WTC11 (cell line): ENCODE measurements around the gene FAM236A.
"Not testable (repeated sequence)": the region's sequence is repeated elsewhere in the genome, so short reads cannot be mapped to it uniquely, and the experiment has no call there.

Source experiments
- ELF4 ChIP-seq: sonication (generic); formaldehyde crosslinking; IDR thresholded peaks from 2 replicates; pipeline ENCODE4 v1.8.1; 2022; ENCODE audit warnings: low read depth, mild to moderate bottlenecking, moderate library complexity, missing genetic modification reagents
- FOXJ3 ChIP-seq: sonication (generic); formaldehyde crosslinking; IDR thresholded peaks from 2 replicates; pipeline ENCODE4 v1.9.0; 2021; ENCODE audit warnings: missing genetic modification reagents, mild to moderate bottlenecking, borderline replicate concordance
- RELA ChIP-seq: sonication (generic); formaldehyde crosslinking; IDR thresholded peaks from 2 replicates; pipeline ENCODE4 v1.8.1; 2022; ENCODE audit warnings: missing genetic modification reagents, mild to moderate bottlenecking, borderline replicate concordance
- ZNF671 ChIP-seq: fragments of 250-450 bp; sonication (Bioruptor Pico); IDR thresholded peaks from 2 replicates; pipeline ENCODE4 v1.8.0; 2021; ENCODE audit warnings: mild to moderate bottlenecking
- TF ChIP-seq, protein P1 (sequence below): sonication (generic); formaldehyde crosslinking; conservative IDR thresholded peaks from 2 replicates; pipeline ENCODE4 v1.8.1; 2023; ENCODE audit warnings: mild to moderate bottlenecking, low read depth, missing genetic modification reagents, moderate library complexity
- TF ChIP-seq, protein P2 (sequence below): sonication (generic); formaldehyde crosslinking; IDR thresholded peaks from 2 replicates; pipeline ENCODE4 v1.8.0; 2022; ENCODE audit warnings: mild to moderate bottlenecking, missing genetic modification reagents
- TF ChIP-seq, protein P3 (sequence below): fragments of 200-600 bp; IDR thresholded peaks from 2 replicates; pipeline ENCODE4 v1.8.0; 2022; ENCODE audit warnings: antibody characterized with exemption
- TF ChIP-seq, protein P4 (sequence below): sonication (generic); formaldehyde crosslinking; IDR thresholded peaks from 2 replicates; pipeline ENCODE4 v1.8.0; 2022; ENCODE audit warnings: mild to moderate bottlenecking, missing genetic modification reagents

DNA sequence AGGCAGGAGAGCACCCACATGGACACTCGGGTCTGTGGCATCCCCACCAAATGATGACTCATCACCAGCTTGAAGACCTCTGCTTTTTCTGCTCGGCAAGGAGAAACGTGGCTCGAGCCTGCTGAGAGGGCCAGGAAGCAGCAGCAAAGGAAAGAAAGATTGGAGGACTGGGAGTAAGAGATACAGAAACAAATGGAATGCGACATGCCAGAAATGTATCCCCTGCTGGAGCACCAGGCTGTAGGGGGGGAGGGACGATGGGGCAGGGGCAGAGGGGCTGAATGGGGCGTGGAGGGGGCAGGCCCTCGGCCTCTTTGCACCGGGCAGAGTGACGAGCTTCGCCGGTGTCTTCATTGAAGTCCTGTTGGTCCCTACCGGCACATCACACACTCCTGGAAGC lies 25.7 kb upstream of the FAM236A start, which contains the start of gene FAM236C:
- TF ChIP-seq, protein P1, sequence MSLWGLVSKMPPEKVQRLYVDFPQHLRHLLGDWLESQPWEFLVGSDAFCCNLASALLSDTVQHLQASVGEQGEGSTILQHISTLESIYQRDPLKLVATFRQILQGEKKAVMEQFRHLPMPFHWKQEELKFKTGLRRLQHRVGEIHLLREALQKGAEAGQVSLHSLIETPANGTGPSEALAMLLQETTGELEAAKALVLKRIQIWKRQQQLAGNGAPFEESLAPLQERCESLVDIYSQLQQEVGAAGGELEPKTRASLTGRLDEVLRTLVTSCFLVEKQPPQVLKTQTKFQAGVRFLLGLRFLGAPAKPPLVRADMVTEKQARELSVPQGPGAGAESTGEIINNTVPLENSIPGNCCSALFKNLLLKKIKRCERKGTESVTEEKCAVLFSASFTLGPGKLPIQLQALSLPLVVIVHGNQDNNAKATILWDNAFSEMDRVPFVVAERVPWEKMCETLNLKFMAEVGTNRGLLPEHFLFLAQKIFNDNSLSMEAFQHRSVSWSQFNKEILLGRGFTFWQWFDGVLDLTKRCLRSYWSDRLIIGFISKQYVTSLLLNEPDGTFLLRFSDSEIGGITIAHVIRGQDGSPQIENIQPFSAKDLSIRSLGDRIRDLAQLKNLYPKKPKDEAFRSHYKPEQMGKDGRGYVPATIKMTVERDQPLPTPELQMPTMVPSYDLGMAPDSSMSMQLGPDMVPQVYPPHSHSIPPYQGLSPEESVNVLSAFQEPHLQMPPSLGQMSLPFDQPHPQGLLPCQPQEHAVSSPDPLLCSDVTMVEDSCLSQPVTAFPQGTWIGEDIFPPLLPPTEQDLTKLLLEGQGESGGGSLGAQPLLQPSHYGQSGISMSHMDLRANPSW: not testable (repeated sequence)
- not testable (repeated sequence) for TF ChIP-seq ELF4, ZNF671, RELA, FOXJ3 (CRISPR knock-in tag)
- TF ChIP-seq, protein P2, sequence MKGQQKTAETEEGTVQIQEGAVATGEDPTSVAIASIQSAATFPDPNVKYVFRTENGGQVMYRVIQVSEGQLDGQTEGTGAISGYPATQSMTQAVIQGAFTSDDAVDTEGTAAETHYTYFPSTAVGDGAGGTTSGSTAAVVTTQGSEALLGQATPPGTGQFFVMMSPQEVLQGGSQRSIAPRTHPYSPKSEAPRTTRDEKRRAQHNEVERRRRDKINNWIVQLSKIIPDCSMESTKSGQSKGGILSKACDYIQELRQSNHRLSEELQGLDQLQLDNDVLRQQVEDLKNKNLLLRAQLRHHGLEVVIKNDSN: not testable (repeated sequence)
- TF ChIP-seq, protein P3, sequence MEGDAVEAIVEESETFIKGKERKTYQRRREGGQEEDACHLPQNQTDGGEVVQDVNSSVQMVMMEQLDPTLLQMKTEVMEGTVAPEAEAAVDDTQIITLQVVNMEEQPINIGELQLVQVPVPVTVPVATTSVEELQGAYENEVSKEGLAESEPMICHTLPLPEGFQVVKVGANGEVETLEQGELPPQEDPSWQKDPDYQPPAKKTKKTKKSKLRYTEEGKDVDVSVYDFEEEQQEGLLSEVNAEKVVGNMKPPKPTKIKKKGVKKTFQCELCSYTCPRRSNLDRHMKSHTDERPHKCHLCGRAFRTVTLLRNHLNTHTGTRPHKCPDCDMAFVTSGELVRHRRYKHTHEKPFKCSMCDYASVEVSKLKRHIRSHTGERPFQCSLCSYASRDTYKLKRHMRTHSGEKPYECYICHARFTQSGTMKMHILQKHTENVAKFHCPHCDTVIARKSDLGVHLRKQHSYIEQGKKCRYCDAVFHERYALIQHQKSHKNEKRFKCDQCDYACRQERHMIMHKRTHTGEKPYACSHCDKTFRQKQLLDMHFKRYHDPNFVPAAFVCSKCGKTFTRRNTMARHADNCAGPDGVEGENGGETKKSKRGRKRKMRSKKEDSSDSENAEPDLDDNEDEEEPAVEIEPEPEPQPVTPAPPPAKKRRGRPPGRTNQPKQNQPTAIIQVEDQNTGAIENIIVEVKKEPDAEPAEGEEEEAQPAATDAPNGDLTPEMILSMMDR: not testable (repeated sequence)
- TF ChIP-seq, protein P4, sequence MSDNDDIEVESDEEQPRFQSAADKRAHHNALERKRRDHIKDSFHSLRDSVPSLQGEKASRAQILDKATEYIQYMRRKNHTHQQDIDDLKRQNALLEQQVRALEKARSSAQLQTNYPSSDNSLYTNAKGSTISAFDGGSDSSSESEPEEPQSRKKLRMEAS (CRISPR knock-in tag): not testable (repeated sequence)
